Colon (tissue), 2 donors: ENCODE data around the gene EIF4E.
"Not testable (repeated sequence)": the region's sequence is repeated elsewhere in the genome, so short reads cannot be mapped to it uniquely, and the experiment has no call there.

ENCODE experiments used
- FAIRE-seq: peaks from 2 replicates; lab custom pipeline; 2012; peaks lifted over from hg19 to GRCh38; lab: Jason Lieb, UNC
- donor health status: control.
- donor health status: control.

The EIF4E gene

DNA sequence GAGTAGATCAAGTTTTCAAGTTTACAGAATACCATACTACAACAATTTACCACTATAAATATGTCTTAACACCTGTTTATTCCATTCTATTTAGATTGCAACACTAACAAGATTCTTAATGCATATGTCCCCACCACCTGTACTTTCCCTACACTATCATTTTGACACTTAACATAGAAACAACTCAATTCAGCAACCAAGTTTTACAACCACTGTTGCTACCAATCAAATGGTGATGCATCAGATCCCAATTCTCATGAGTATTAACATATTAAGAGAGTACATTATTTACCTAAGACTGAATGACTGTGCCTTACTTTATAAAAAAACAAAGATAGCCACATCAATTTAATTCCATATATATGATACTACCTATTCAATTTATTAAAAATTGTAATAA is 49.4 kb downstream of the EIF4E start:
- FAIRE-seq: no peak

DNA sequence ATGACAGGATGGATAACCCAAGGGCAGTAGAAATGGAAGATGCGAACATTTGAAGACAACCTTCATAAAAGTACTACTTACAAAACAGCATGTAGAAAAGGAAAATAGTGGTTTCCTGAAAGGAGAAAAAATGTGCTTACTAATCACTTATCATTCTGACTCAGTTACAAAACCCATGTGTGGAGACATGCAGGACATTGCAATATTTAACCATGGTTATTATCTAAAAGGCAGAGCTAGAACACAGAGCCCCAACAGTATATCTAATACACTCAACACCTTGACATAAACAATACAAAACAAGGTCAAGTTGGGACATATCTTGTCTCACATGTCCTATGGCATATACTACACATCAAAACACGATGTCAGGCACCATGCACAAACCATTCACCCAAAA is 55.9 kb downstream of the EIF4E start:
- FAIRE-seq: no peak

DNA sequence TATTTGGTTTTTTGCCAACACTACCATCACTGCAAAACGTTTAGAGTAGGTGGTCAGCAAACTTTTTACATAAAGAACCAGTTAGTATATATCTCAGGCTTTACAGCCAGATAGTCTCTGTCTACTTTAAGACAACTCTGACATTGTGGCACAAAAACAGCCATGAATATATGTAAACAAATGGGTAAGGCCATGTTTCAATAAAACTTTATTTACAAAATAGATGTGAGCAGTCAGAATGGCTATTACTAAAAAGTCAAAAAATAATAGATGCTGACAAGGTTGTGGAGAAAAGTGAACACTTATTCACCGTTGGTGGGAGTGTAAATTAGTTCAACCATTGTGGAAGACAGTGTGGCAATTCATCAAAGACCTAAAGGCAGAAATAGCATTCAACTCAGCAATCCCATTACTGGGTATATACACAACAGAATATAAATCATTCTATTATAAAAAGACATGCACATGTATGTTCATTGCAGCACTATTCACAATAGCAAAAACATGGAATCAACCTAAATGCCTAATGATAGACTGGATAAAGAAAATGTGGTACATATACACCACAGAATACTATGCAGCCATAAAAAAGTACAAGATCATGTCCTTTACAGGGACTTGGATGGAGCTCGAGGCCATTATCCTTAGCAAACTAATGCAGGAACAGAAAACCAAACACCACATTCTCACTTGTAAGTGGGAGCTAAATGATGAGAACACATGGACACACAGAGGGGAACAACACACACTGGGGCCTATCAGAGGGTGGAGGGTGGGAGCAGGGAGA is 56.6 kb downstream of the EIF4E start:
- FAIRE-seq: not testable (repeated sequence)

DNA sequence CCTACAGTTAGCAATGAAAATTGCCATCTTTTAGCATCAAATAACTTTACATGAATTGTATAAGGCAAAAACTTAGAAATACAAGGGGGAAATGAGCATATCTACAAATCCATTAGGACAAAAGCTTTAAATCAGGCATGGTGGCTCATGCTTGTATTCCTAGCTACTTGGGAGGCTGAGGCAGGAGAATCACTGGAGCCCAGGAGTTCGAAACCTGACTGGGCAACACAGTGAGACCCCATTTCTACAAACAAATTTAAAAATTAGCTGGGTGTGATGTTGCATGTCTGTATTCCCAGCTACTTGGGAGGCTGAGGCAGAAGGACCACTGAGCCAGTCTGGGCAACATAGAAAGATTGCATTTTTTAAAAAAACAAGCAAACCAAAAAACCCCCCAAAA is 61.3 kb downstream of the EIF4E start:
- FAIRE-seq: no peak

DNA sequence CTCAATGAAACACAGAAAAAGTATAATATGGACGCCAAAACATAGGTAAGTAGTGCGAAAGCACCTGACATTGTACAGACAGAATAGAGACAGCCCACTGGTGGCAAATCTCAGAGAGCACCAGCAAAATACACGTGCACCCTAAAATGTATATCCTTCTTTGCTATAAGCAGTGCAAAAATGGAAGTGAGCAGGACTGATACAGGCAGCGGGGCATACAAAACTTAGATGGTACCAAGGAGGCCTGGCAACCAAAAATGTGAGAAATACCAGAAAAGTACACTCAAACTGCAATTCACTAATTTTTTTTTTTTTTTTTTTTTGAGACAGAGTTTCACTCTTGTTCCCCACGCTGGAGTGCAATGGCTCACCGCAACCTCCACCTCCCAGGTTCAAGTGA is 63.9 kb downstream of the EIF4E start:
- FAIRE-seq: no peak

DNA sequence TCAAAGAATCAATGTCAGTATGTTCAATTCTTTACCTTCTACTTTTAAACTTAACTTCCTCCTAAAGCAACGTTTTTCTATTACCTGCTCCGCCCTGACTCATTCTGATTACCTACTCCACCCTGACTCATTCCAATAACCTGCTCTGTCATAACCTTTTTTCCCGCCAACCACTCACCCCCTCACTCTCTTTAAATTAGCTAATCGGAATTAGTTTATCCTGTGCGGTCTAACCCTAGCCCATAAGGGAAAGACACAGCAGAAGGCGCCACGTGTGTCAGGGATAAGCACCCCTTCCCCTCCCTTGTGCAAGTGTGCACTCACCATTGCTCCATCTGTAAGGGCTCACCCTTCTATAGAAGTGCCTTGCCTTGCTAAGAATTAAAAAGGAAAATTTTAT is 64.4 kb downstream of the EIF4E start:
- FAIRE-seq: no peak

DNA sequence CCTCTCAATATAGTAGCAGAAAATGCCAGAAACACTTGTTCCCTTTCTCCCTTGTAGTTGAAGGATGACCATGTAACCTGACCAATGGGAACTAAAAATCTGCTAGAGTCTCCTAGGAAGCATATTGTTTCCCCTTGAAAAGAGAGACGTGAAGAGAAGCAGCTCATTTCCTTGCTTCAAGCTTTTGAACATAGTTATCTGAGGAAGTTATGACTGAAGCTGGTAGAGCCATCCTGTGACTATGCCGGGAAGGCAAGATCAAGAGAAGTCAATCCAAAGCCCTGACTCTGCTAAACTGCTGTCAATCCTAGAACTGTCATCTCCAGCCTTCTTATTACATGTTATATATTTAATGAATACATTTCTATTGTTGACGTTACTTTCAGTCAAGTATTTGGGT is 66.6 kb downstream of the EIF4E start:
- no peak for FAIRE-seq

DNA sequence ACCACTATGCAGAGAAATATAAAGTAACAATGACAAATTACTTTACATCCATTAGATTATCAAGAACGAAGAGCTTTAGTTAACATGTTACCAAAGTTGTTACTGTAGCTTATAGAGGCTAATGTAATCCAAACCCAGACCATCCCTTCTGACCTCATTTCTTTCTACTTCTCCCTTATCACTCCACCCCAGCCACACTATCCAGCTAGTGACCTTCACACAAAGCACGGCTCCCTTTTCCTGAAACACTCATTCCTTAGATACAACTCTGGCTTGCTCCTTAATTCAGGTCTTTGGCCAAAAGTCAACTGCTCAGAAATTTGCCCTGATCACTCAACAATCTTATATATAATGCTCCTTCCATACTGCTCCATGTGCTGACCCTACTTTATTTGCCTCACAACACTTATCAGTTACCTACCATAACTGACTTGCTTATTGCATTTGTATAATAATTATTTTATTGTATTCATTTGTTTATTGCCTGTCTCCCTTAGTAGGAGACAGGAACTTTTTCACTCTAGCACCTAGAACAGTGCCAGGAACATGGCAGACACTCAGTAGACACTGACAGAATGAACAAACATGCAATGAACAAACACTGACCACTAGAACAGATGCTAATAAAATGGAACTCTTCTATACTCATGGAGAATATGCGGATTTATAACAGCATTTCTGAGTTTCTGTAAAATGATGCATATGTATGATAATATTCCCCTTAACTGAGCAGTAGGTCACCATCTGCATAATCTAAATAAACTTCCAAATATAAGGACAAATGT is 67.6 kb downstream of the EIF4E start:
- no peak for FAIRE-seq

DNA sequence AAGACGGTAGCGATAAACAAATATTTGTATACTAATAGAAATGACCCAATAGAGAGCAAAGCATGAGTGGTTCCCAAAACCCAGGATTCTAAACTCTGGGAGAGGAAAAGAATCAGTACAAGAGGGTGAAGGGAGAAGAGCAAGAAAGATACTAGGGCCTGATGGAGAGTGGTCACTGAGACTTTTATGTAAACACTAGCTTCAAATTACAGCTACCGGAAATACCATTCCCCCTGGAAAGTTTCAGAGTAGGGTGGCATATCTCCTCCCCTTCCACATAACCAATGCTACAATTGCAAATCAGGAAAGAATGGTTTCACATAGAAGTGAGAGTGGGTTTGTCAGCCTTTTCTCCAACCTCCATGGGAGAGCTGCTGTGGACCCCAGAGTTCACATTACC is 77.1 kb downstream of the EIF4E start:
- no peak for FAIRE-seq

DNA sequence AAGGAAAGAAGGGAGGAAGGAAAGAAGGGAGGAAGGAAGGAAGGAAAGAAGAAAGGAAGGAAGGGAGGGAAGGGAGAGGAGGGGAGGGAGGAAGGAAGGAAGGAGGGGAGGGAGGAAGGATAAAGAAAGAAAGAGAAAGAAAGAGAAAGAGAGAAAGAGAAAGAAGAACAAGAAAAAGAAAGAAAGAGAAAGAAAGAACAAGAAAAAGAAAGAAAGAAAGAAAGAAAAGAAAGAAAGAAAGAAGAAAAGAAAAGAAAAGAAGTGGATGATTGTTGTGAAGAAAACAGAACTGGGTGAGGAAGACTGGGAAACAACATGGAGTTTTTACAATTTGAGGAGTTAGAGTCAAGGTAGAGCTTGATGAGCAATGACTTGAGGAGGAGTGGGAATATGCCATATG is 78.0 kb downstream of the EIF4E start:
- FAIRE-seq: no peak

DNA sequence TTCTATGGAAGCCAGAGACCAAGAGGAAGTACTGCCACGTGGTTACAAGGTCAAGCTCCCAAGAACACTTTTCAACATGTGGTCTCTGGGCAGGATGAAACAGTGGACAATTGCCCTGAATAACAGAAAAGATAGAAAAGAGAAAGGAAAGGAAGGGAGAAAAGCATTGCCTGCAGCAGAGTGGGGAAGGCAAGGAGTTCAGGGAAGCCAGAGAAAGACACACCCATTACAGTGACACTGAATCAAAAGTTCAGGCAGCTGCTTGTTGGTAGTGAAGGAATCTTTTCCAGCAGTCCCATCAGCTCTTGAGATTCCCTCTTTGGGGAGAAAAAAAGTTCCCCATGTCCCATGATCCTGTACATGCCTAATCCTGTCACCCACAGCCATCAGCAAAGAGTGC is 80.5 kb downstream of the EIF4E start:
- FAIRE-seq: no peak

DNA sequence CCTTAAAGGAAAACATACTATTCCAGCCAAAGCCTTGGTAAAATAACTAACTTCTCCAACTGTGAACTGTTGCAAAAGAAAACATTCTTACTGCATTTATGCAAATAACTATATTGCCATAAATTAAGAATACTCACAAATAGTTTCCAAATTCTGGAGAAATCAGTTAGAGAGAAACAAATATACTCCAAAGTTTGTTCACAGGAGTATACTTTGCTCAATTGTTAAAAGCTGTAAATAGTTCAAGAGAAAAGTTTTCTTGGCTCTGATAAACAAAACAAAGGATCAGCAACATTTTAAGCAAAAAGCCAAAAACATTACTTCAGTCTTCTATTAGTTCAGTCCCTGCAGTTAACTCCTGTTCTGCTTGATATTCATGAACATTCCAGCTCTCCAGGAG is 83.0 kb downstream of the EIF4E start:
- FAIRE-seq: no peak

DNA sequence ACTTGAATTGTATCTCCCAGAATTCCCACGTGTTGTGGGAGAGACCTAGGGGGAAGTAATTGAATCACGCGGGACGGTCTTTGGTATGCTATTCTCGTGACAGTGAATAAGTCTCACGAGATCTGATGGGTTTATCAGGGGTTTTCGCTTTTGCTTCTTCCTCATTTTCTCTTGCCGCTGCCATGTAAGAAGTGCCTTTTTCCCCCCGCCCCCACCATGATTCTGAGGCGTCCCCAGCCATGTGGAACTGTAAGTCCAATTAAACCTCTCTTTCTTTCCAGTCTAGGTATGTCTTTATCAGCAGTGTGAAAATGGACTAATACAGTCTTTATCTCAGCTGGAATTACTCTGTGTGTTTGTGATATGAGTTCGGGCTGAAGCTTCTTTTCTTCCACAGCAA is 86.0 kb downstream of the EIF4E start:
- not testable (repeated sequence) for FAIRE-seq

DNA sequence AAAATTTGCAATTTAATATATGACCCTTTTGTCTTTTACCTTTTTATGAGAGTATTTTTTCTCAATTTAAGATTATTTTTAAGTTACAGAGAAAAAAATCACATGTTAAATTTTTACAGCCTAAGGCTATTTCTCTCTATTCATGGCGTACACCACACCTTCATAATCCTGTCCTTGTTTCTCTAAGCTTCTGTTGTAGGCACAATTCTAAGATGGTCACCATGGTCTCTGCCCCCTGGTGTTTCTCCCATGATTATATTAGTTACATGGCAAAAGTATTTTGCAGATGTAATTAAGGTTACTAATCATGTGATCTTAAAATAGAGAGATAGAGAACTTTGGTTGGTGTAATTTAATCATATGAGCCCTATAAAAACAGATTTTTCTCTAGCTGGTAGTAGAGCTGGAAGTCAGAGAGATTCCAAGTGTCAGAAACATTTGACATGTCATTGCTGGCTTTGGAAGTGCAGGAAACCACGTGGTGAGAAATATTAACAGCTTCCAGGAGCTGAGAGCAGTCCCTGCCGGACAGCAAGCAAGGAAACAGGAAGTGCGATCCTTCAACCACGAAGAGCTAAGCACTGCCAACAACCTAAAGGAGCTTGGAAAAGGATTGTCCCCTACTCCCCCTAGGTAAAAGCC is 89.8 kb downstream of the EIF4E start:
- FAIRE-seq: no peak

DNA sequence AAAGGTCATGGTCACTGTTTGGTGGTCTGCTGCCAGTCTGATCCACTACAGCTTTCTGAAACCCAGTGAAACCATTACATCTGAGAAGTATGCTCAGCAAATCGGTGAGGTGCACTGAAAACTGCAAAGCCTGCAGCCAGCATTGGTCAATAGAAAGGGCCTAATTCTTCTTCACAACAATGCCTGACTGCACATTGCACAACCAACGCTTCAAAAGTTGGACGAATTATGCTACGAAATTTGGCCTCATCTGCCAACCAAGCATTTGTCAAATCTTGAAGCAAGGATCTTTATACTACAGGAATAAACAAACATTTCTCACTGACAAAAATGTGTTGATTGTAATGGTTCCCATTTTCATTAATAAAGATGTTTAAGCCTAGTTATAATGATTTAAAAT is 90.4 kb downstream of the EIF4E start:
- FAIRE-seq: no peak

DNA sequence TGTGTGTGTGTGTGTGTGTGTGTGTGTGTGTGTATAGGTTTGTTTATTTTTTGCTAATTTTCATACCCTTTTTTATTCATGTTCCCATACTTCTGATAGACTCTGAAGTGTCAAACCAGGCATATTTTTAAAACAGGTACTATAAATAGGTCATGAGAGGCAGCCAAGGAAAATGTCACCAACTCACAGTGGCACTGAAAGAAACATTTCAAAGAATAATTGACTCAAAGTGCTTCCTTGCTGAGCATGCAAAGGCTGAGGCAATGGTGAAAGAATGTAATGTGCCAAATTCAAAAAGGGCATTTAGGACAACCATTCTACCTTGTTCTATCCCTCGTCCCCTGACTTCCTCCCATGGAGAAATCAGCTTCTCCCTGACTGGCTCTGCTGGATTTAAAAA is 95.5 kb downstream of the EIF4E start:
- no peak for FAIRE-seq

DNA sequence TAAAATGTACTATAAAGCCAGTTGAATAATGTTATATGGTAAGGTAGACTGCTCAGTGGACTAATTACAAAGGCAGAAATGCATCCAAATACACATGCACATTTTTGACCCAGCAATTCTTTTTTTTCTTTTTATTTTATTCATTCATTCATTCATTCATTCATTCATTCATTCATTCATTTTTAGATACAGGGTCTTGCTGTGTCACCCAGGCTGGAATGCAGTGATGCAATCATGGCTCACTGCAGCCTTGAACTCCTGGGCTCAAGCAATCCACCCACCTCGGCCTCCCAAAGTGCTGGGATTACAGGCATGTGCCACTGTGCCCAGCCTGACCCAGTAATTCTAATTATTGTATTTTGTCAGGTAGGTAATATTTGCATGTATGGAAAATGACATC is 97.9 kb downstream of the EIF4E start:
- not testable (repeated sequence) for FAIRE-seq
